Stomach (tissue), 4 donors: ENCODE results near the gene TTC32.

Experiments
- POLR2A ChIP-seq, 4 donors: fragments of 450-650 bp; IDR thresholded peaks; one replicate each; pipeline ENCODE4 v1.6.1; 2016; ENCODE audit warnings: antibody characterized with exemption in 4 of 4, control low read depth in 2 of 4, mild to moderate bottlenecking in 1 of 4, moderate library complexity in 1 of 4
- TF ChIP-seq, protein P1 (sequence below), 7 experiments: fragments of 450-650 bp in 4 of 7; fragments of 200-600 bp in 3 of 7; sonication (generic) in 3 of 7; IDR thresholded peaks; one replicate each; pipeline ENCODE4 v1.5.1; 2016 to 2019; ENCODE audit warnings: antibody characterized with exemption in 7 of 7, control low read depth in 2 of 7, mild to moderate bottlenecking in 1 of 7

DNA sequence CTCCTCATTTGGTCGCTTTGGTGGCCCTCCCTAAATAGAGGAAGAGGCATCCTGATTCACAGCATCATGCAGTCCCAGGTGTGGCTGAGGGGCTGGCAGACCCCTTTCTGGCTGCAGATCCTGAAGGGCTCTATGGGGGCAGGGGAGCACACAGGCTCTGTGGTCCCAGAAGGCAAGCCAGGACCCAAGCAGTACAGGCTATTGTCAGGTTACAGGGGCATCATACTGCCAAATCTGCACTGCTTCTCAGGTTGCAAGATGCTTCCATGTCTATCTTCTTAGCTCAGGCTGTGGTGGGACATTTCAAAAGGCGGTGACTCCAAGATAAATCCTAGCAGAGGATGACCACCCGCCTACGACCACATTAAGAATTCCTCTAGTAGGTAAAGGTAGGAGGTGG, 54.3 kb downstream of the TTC32 start:
- TF ChIP-seq, protein P1, sequence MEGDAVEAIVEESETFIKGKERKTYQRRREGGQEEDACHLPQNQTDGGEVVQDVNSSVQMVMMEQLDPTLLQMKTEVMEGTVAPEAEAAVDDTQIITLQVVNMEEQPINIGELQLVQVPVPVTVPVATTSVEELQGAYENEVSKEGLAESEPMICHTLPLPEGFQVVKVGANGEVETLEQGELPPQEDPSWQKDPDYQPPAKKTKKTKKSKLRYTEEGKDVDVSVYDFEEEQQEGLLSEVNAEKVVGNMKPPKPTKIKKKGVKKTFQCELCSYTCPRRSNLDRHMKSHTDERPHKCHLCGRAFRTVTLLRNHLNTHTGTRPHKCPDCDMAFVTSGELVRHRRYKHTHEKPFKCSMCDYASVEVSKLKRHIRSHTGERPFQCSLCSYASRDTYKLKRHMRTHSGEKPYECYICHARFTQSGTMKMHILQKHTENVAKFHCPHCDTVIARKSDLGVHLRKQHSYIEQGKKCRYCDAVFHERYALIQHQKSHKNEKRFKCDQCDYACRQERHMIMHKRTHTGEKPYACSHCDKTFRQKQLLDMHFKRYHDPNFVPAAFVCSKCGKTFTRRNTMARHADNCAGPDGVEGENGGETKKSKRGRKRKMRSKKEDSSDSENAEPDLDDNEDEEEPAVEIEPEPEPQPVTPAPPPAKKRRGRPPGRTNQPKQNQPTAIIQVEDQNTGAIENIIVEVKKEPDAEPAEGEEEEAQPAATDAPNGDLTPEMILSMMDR (IDR thresholded peaks at IDR 0.05) = no peak
- TF ChIP-seq POLR2A (IDR thresholded peaks at IDR 0.05) = no peak
